ENCODE results near the gene RAF1. TPM values are rescaled to one million over a fixed set of nuclear protein-coding genes. Genes with fewer than 3 reads are reported as not detected.

Gene RAF1
- total and polyA plus RNA-seq, 2 of the 8 experiments (the other 6 are each of a cell fraction or from before 2014, with no cell fraction given), result 103 to 118 TPM

- Histone ChIP-seq H3K79me2 (ENCODE audit: control insufficient read depth in 1 of 2, insufficient read depth in 2 of 2, low read length in 2 of 2) (no peaks in the 10 kb centered on the region), H3K36me3 (ENCODE audit: control insufficient read depth in 2 of 4, insufficient read depth in 4 of 4, low read length in 3 of 4) (no peaks in the 10 kb centered on the region), H4K20me1 (replicated peaks in 1 of 2; ENCODE audit: control insufficient read depth in 1 of 2, insufficient read depth in 2 of 2, low read length in 2 of 2) (no peaks in the 10 kb centered on the region), H2BK15ac (ENCODE audit: low read length) (no peak overlapping the region), H3K9me3 (ENCODE audit: insufficient read depth in 2 of 2, low read depth in 1 of 2, low read length in 1 of 2) (no peaks in the 10 kb centered on the region), H4K5ac (ENCODE audit: insufficient read length, low read depth, low read length) (no peak overlapping the region), H3K14ac (ENCODE audit: insufficient read length) (no peak overlapping the region), H4K91ac (replicated peaks; ENCODE audit: insufficient read length, low read length) (no peak overlapping the region), H3K4me2 (ENCODE audit: insufficient read depth in 1 of 2, low read depth in 2 of 2, low read length in 2 of 2) (no peak overlapping the region), H3K27me3 (replicated peaks in 1 of 4; ENCODE audit: control insufficient read depth in 3 of 4, extremely low read depth in 1 of 4, insufficient read depth in 3 of 4, low read length in 3 of 4) (no peaks in the 10 kb centered on the region), H4K8ac (ENCODE audit: extremely low read depth, insufficient read depth, low read length) (no peak overlapping the region), H3K18ac (ENCODE audit: extremely low read depth, low read length) (no peak overlapping the region), H3K23me2 (ENCODE audit: low read depth, low read length) (no peaks in the 10 kb centered on the region), H2BK5ac (ENCODE audit: low read depth, low read length) (no peak overlapping the region), H2AK5ac (ENCODE audit: low read depth, low read length) (no peak overlapping the region), H3K79me1 (ENCODE audit: low read depth, low read length) (no peaks in the 10 kb centered on the region), H3K4me3 (ENCODE audit: extremely low read depth in 1 of 4, insufficient read depth in 2 of 4, low read depth in 3 of 4, low read length in 4 of 4) (no peak overlapping the region), H2BK120ac (replicated peaks; ENCODE audit: low read depth, low read length) (no peak overlapping the region), H3K4ac (replicated peaks; ENCODE audit: insufficient read length, low read depth, low read length) (no peak overlapping the region), H3K56ac (replicated peaks; ENCODE audit: insufficient read length, low read depth, low read length) (no peak overlapping the region), H3K27ac (ENCODE audit: low read depth, low read length) (no peak overlapping the region), H2BK12ac (ENCODE audit: low read depth, low read length) (no peak overlapping the region), H3K4me1 (replicated peaks in 1 of 4; ENCODE audit: control insufficient read depth in 3 of 4, insufficient read depth in 4 of 4, low read length in 3 of 4) (peaks cover 0 to 6% (median 3%) of the 10 kb centered on the region in 4 experiments; a peak in 4 of 7 replicates), H3K9ac (replicated peaks in 1 of 4; ENCODE audit: extremely low read depth in 1 of 4, low read depth in 3 of 4, low read length in 3 of 4) (no peak overlapping the region), H2AFZ (ENCODE audit: low read length) (no peak overlapping the region), H2BK20ac (ENCODE audit: low read length) (no peak overlapping the region), H3K23ac (ENCODE audit: insufficient read length) (no peak overlapping the region)
- TF ChIP-seq ASH2L (IDR thresholded peaks at IDR 0.05; ENCODE audit: low read length), result no peak
- no peak for TF ChIP-seq TEAD4 (IDR thresholded peaks at IDR 0.05; ENCODE audit: low read depth, low read length)
- TF ChIP-seq HDAC6 (IDR thresholded peaks at IDR 0.05; ENCODE audit: low read depth, low read length), result no peak
- no peak for TF ChIP-seq EP300 (IDR thresholded peaks at IDR 0.05; ENCODE audit: borderline replicate concordance in 1 of 2, low read depth in 2 of 2, low read length in 2 of 2)
- no peak for TF ChIP-seq MAFK (IDR thresholded peaks at IDR 0.05; ENCODE audit: low read depth, low read length)
- TF ChIP-seq HDAC2 (IDR thresholded peaks at IDR 0.05; ENCODE audit: borderline replicate concordance in 1 of 2, low read depth in 2 of 2, low read length in 2 of 2), result no peak
- TF ChIP-seq KDM1A (IDR thresholded peaks at IDR 0.05; ENCODE audit: borderline replicate concordance, low read length), result peak; percentile 69; the same call in 1 of the 2 replicates
- CTCF ChIA-PET (ENCODE audit: partially characterized antibody), result interaction anchor here (0.6 to 1.9 kb wide), 2 partner anchors 14 to 42 kb away, joined by 3 to 9 read pairs; no protein-coding TSS in a partner anchor
- DNase-seq (ENCODE audit: low read depth in 1 of 2, low spot score in 2 of 2) (no peak), FAIRE-seq (no peak)
- 90% methylated on average over 8 of the region's 8 CpGs; no CpG with 5 or more reads in 1 of the 2 experiments for WGBS, 2 experiments (ENCODE audit: extremely low coverage in 1 of 2, insufficient coverage in 1 of 2, insufficient read length in 1 of 2, insufficient replicate concordance in 2 of 2, low coverage in 1 of 2, low lambda C conversion rate in 2 of 2, missing lambda C conversion rate in 1 of 2)
- POLR2A ChIA-PET (ENCODE audit: partially characterized antibody), result interaction anchor here (1.2 kb wide), 1 partner anchor 149 kb away, joined by 3 read pairs; the partner anchor contains the start of gene RPL32
Measured at GRCh38 chr3:12692444-12692843, 28.5 kb upstream of the RAF1 start.
